Measurements from ENCODE around the gene DPT. TPM values are rescaled to one million over a fixed set of nuclear protein-coding genes. Genes with fewer than 3 reads are reported as not detected.
A peak's percentile ranks its signal among the peaks of the same experiment; 100 is the strongest.

DPT gene
- total RNA-seq, 4 donors from 2014 or later, result 30.9 to 141 (median 56.5) TPM

DNA sequence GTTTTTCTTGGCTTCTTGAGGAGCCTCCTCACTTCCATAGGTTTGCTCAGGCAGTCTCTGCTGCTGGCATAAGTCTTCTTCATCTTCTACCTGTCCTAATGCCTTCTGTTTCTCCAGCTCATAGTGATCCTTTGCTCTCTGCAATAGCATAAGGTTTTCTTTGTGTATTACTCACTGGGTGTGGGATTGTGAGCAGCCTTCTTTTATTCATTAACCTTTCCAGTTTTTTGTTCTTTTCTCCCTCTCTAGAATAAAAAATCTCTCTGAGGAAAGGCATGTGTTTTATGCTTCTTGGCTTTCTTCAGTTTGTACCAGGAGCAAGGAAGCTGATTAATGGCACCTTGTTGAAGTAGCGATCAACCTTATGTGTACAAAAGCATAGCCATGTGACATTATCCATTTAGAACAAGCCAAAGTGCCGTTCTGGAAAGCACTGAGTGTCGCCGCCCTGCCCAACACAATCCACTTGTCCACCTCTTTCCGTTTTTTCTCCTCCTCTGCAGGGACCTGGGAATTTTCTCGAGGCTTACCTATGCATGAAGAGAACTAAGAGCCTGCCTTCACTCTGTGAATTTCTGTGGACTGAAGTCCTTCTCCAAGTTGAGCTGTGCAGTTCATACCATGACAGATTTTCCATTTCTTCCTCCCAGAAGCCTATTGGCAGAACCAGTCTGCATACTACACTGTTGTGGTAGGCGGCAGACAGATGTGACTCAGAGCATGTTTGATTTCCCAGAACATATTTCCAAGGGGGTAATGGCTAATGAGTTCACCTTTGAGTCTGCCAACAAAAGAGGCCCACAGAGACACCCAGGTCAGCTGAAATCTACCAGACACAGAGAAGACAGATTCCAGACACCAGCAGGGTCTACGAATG lies 39.0 kb downstream of the DPT start:
- Histone ChIP-seq H3K36me3 (no peaks in the 10 kb centered on the region), H3K4me1 (peaks cover 14 to 27% of the 10 kb centered on the region in 2 donors), H3K27me3 (no peaks in the 10 kb centered on the region), H3K4me3 (replicated peaks in 1 of 3) (no peak overlapping the region), H3K9me3 (no peaks in the 10 kb centered on the region), H3K27ac (peak overlapping the region in 2 of 3 donors; percentile 33 to 36)
- intact Hi-C loops (cut with DNase I), result no loop called here
- DNase-seq, result peak; percentile 34 to 43
- TF ChIP-seq POLR2A (IDR thresholded peaks at IDR 0.05), result peak in 1 of 2 donors; percentile 29
- TF ChIP-seq, protein P1, sequence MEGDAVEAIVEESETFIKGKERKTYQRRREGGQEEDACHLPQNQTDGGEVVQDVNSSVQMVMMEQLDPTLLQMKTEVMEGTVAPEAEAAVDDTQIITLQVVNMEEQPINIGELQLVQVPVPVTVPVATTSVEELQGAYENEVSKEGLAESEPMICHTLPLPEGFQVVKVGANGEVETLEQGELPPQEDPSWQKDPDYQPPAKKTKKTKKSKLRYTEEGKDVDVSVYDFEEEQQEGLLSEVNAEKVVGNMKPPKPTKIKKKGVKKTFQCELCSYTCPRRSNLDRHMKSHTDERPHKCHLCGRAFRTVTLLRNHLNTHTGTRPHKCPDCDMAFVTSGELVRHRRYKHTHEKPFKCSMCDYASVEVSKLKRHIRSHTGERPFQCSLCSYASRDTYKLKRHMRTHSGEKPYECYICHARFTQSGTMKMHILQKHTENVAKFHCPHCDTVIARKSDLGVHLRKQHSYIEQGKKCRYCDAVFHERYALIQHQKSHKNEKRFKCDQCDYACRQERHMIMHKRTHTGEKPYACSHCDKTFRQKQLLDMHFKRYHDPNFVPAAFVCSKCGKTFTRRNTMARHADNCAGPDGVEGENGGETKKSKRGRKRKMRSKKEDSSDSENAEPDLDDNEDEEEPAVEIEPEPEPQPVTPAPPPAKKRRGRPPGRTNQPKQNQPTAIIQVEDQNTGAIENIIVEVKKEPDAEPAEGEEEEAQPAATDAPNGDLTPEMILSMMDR (IDR thresholded peaks at IDR 0.05), result no peak
- WGBS, 2 donors, result 50 to 54% methylated on average over 8 of the region's 8 CpGs

DNA sequence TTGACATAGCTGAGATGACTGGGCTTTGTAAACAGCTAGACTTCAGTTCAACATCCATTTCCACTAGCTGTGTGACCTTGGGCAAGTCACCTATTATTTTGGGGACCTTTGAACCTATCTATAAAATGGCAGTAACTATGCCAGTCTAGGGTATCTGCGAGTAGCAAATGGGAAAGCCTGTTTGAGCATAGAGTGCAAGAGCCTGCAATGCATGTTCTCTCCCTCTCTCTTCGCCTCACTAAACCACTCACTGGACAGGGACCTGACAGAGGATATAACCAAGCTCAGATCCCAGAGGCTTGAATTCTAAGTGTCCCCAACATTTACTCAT lies 39.7 kb downstream of the DPT start:
- Histone ChIP-seq H3K27ac (peak overlapping the region in 2 of 3 donors; percentile 33 to 36), H3K4me1 (peaks cover 20 to 27% of the 10 kb centered on the region in 2 donors)
- intact Hi-C loops (cut with DNase I), result no loop called here

DNA sequence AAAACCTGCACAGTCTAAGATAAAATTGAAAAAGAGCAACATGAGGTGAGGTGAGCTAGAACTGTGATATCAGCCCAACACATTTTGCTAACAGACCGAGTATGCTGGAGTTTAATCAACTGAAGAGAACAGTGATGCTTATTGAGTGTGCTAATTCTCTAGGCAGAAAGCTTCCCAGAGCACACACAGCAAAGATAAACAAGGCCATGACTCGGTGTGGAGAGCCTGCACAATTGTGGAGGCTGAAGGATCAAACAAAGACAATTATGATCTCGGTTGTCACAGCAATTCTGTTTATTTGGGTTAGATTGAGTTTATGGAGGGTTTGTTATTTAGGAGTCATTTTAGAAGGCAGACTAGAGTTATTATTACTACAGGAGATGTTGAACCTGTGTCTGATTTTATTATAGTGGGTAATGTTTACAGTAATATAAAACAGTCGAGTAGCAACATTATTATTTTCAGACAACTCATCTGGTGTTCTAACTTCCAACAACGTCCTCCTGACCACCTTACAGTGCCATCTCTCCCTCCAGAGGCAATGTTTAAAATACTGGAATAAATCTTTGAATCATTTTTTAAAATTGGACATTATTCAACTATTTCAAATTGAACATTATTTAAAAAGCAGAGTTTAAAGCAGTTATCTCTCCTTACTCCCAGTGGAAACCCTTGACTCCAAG lies 40.2 kb downstream of the DPT start:
- WGBS, 2 donors, result 40 to 44% methylated on average over 5 of the region's 5 CpGs
- H3K9me3 ChIP-seq, result no peaks in the 10 kb centered on the region
- TF ChIP-seq, protein P1 (IDR thresholded peaks at IDR 0.05), result no peak
- no peak for TF ChIP-seq POLR2A (IDR thresholded peaks at IDR 0.05)
- H3K27me3 ChIP-seq, result no peaks in the 10 kb centered on the region
- intact Hi-C loops (cut with DNase I), result no loop called here
- peak; percentile 20 for DNase-seq
- no peak overlapping the region for H3K4me3 ChIP-seq (replicated peaks in 1 of 3)
- H3K36me3 ChIP-seq, result no peaks in the 10 kb centered on the region
- peaks cover 25 to 31% of the 10 kb centered on the region in 2 donors for H3K4me1 ChIP-seq
- H3K27ac ChIP-seq, result peak overlapping the region in 2 of 3 donors; percentile 33 to 36

More for the DNA sequence above, 39.7 kb downstream of the DPT start:
- no peaks in the 10 kb centered on the region for H3K9me3 ChIP-seq
- no peak overlapping the region for H3K4me3 ChIP-seq (replicated peaks in 1 of 3)
- 95 to 96% methylated on average over 2 of the region's 2 CpGs for WGBS, 2 donors
- DNase-seq, result no peak
- H3K36me3 ChIP-seq, result no peaks in the 10 kb centered on the region
- TF ChIP-seq, protein P1 (IDR thresholded peaks at IDR 0.05), result no peak
- TF ChIP-seq POLR2A (IDR thresholded peaks at IDR 0.05), result no peak
- no peaks in the 10 kb centered on the region for H3K27me3 ChIP-seq

DNA sequence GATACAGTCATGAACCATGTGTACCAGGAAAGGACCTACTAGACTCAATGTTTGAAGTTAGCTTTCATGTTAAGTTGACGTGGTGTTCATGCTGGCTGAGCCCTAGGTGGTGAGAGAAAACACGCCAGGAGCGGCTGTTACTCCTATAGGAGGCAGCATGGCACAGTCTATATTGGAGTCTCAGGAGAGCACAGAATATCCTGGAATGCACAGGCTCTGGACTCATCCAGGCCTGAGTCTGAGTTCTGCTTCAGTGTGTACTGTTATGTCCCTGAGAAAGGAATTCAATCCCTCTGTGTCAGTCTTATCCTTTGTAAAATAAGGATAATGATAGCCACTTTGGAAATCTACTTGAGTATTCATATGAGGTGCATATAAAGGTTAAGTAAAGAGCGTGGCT lies 41.2 kb downstream of the DPT start:
- Histone ChIP-seq H3K9me3 (no peaks in the 10 kb centered on the region), H3K4me1 (peaks cover 25 to 38% of the 10 kb centered on the region in 2 donors), H3K36me3 (no peaks in the 10 kb centered on the region), H3K27ac (peak overlapping the region in 2 of 3 donors; percentile 33 to 36), H3K4me3 (replicated peaks in 1 of 3) (no peak overlapping the region), H3K27me3 (no peaks in the 10 kb centered on the region)
- WGBS, 2 donors, result 90 to 93% methylated on average over 4 of the region's 4 CpGs
- DNase-seq, result no peak
- intact Hi-C loops (cut with DNase I), result no loop called here
- TF ChIP-seq POLR2A (IDR thresholded peaks at IDR 0.05), result no peak
- TF ChIP-seq, protein P1 (IDR thresholded peaks at IDR 0.05), result no peak

DNA sequence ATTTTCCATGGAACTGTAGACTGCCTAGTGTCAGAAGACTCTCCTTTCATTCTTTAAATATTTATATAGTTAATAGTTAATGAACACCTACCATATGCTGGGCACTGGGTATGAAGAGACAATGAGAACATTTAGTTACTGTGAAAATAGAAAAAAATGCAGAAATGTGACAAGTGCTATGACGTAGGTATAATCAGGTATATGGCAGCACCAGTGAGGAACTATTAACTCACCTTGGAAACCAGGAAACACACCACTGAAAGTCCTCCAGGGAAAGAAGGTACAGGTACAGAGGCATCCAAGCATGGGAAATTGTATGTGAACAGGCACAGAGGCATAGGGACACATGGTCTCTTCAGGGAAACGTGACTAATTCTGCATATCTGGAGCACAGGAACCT lies 42.3 kb downstream of the DPT start:
- Histone ChIP-seq H3K27me3 (no peaks in the 10 kb centered on the region), H3K4me3 (replicated peaks in 1 of 3) (no peak overlapping the region), H3K27ac (no peak overlapping the region), H3K36me3 (no peaks in the 10 kb centered on the region), H3K9me3 (no peaks in the 10 kb centered on the region), H3K4me1 (peaks cover 25 to 38% of the 10 kb centered on the region in 2 donors)
- TF ChIP-seq POLR2A (IDR thresholded peaks at IDR 0.05), result no peak
- TF ChIP-seq, protein P1 (IDR thresholded peaks at IDR 0.05), result no peak
- 85 to 93% methylated on average over 2 of the region's 2 CpGs for WGBS, 2 donors
- DNase-seq, result no peak
- intact Hi-C loops (cut with DNase I), result no loop called here
